Measurements from ENCODE around the gene U2AF1L4. TPM values are rescaled to one million over a fixed set of nuclear protein-coding genes. Genes with fewer than 3 reads are reported as not detected.
A peak's percentile ranks its signal among the peaks of the same experiment; 100 is the strongest.

The U2AF1L4 gene
- total RNA-seq, 1 donor from 2014 or later = 9.7 TPM

DNA sequence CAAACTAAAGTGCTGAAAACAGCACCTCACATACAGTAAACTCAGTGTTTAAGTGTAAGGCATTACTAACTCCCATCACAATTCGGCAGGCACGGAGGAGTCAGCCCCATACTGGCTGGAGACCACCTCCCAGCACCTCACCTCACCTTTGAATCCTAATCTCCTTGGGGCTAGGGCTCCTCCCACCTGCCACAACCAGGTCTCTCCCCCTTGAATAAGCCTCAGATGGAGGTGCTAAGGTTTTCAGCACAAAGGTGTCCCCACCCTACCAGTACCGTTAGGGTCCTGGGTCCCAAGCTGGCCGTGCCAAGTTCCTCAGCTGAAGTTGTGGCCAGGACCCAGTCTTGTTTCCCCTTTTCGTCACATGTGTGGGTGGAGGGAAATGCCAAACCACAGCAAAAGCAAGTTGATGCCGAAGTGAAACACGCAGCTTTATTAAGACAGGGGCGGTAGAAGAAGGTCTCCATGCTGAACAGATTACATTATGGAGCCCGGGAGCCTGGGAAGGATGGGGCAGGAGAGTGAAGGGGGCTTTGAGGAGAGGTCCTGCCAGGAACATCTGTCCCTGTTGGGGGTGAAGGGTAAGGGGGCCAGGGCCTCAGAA, 3.0 kb downstream of the U2AF1L4 start, which contains the start of gene IGFLR1:
Gene IGFLR1 (minus strand): TSS at position 332 of the 604 bp plus-strand sequence. CDS start 1,272 bp downstream, outside the sequence.
- no peak for DNase-seq (ENCODE audit: low read depth)

DNA sequence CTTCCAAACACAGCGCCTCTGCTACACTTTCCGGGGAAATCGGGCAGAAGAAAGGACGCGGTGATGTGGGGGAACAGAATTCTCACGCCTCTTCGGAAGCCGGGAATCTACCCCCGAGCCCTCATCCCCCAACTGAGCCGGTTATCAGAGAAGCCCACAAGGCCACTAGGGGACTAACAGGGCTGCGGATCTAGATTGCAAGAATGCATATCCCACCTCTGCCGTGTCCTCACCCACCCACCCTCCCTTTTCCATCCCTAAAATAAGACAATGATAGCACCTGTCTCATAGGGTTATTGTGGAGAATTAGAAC, 4.1 kb downstream of the U2AF1L4 start:
- peak; percentile 34 for DNase-seq (ENCODE audit: low read depth)

DNA sequence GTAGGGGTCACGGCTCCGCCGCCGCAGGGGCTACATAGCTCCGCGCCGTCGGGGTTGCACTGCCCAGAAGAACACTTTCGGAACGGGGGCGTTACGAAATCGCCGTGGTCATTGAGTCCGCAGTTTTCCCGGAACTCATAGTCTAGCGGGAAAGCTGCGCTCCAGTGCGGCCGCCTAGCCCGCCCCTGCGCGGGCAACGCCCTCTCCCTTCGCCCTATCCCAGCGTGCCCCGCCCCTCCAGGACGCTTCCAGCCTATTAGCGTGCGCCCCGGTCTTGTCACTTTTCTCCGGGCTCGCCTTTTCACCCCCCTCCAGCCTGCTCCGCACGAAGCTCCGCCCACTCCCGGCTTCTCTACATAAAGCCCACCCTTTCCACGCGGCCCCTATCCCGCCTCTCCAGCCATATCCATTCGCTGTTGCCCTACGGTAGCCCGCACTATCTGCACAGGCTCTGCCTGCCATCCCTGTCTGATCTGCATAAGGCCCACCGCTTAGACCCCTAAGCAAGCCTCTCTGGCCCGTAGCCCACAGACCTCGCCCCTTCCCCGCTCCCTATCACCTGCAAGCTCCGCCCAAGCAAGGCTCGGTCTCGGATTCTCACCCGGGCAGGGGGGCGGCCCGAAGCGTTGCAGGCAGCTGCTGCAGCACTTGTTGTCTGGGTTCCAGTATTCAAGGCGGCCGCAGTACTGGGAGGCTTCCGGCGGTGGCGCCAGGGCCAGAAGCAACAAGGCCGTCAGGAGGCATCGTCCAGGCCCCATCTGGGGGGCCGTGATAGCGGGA, 4.6 kb downstream of the U2AF1L4 start:
- DNase-seq (ENCODE audit: low read depth) = peak; percentile 98

DNA sequence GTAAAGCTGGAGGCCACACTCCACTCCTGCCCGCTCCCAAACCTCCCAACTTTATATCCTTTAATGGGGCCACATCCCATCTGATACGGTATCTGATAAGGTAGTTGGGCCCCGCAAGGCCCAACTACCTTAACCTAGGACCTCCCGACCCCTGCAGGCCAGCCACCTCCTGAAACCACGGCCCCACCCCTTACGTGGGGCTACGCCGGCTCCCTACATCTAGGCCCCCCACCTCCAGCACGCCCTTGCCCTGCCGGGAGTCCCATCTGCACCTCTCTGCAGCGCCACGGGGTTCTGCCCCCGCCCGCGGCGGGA, 5.2 kb downstream of the U2AF1L4 start:
- no peak for DNase-seq (ENCODE audit: low read depth)

DNA sequence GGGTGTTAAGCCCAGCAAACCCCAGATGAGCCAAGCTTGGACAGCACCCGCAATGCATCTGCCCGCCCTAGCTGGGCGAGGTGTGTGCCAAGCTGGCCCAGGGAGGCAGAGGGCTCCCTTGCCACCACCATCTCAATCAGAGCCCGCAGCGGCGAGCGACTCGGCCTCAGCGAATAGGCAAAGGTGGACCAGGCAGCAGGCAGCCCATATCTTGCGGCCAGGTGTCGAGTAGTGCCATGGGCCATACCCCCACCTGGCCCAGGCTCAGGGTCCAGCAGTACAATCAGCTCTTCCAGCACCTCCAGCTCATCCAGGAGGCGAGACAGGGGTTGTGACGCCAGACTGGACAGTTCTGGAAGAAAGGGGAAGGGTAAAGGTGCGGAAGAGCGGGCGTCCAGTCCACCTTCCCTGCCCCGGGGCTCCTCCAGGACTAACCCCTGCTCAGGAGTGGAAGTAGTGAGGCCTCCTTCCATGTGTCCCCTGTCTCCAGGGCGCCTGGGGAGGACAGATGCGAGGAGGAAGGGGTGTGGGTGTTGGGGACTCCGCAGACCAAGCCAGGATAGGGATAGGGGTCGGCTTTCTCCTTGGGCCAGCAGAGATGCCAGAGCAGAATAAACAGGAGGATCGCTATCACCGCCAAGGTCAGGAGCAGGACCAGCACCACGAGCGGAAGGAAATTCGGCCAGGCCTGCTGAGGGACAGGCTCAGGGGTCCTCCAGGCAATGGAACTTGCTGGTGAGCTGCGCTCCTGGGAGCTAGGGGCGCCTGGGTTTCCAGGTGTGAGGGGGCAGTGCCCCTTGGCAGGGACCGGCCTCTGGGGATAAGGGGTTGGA, 5.7 kb downstream of the U2AF1L4 start:
- DNase-seq (ENCODE audit: low read depth) = no peak

DNA sequence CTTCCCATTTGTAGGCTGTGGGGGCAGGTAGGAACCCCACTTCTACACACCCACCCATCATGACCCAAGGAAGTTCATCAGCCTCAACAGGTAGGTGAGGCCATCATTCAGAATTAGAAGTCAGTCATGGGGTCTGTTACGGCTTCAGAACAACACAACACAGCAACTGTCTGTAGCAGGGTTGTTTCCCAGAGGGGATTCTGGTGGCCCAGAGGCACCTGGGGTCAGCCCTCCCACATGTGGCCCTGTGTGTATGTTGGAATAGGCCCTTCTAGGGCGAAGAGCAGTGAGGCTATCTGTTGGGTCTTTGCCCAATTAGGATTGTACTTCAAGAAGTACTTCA, 6.4 kb downstream of the U2AF1L4 start:
- no peak for DNase-seq (ENCODE audit: low read depth)

DNA sequence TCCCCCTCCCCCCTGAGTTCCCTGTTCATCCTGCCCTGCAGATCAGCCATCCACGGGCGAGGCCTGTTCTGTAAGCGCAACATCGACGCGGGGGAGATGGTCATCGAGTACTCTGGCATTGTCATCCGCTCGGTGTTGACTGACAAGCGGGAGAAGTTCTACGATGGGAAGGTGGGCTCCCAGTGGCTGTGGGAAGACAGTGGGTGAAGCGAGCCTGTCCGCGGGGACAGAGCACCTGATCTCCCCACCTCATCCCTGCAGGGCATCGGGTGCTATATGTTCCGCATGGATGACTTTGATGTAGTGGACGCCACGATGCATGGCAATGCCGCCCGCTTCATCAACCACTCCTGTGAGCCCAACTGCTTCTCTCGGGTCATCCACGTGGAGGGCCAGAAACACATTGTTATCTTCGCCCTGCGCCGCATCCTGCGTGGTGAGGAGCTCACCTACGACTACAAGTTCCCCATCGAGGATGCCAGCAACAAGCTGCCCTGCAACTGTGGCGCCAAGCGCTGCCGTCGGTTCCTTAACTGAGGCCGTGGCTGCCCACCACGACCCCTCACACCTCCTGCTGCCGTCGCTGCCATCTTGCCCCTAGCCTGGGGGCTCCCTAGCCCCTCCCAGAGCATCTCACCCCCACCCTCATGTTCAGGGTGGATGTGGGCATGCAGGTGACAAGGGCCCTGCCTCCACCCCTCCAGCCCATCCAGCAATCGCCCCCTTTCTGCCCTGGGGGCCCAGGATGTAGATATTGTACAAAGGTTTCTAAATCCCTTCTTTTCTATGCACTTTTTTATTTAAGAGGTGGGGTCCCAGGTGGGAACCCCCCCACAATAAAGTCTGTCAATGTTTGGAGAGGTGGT, 7.0 kb downstream of the U2AF1L4 start:
- DNase-seq (ENCODE audit: low read depth) = no peak

DNA sequence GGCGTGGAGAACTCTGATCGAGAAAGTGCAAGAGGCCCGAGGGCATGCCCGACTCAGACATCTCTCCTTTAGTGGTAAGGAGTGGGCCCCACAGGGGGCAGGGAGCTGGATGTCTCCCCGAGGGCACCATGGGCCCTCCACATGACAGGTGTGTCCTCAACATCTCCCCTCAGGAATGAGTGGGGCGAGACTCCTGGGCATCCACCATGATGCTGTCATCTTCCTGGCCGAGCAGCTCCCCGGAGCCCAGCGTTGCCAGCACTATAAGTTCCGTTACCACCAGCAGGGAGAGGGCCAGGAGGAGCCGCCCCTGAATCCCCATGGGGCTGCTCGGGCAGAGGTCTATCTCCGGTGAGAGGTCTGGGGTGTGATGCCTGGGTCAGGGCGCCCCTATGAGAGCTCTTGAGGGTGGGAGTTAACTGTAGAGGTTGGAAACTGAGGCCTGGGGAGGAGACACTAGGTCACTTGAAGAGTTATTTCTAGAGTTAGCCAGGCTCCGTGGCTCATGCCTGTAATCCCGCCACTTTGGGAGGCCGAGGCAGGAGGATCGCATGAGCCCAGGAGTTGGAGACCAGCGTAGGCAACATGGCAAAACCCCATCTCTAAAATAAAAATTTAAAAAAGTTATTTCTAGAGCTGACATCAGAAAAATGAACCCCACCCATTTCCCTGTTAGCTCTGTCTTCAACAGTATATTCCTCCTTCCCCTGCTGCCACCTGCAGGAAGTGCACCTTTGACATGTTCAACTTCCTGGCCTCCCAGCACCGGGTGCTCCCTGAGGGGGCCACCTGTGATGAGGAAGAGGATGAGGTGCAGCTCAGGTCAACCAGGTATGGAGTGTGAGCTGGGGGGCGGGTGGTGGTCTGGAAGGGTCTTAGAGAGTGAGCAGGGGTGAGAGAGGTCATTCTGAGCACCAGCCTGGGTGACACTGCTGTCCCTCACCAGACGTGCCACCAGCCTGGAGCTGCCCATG, 8.0 kb downstream of the U2AF1L4 start:
- no peak for DNase-seq (ENCODE audit: low read depth)

DNA sequence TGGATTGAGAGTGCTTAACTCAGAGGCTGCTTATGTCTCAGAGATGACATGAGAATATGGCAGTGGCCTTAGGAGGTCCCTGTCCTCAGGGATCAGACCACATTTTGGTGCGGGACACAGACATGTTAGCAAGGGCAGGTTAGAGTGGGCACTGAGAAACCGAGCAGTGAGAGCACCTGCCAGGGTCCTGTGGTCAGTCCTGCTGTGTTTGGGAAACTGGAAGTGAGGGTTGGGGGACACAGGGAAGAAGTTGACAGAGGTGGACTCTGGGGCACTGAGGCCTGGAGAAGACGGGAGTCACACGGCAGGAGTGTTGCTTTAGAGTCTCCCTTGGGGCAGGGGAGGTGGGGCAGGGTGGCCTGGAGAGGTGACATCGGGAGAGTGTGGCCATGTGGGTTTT, 10.3 kb downstream of the U2AF1L4 start:
- DNase-seq (ENCODE audit: low read depth) = no peak

DNA sequence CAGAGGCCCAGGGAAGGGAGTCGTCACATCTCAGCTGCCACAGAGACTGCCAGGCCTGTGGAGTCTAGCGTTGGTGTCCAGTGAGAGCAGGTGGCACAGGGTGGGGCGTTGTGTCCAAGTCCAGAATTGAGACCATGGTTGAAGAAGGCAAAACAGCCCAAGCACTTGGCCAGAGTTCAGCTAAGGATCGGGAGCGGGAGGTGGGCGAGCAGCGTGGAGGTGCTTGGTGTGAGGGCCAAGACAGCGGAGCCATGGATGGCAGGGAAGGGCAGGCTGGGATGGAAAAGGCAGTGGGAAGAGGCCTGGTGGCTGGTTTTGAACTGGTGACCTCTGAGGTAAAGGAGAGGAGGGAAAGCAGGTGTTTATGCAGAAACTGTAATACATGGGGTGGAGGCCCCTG, 10.9 kb downstream of the U2AF1L4 start:
- DNase-seq (ENCODE audit: low read depth) = peak; percentile 38

DNA sequence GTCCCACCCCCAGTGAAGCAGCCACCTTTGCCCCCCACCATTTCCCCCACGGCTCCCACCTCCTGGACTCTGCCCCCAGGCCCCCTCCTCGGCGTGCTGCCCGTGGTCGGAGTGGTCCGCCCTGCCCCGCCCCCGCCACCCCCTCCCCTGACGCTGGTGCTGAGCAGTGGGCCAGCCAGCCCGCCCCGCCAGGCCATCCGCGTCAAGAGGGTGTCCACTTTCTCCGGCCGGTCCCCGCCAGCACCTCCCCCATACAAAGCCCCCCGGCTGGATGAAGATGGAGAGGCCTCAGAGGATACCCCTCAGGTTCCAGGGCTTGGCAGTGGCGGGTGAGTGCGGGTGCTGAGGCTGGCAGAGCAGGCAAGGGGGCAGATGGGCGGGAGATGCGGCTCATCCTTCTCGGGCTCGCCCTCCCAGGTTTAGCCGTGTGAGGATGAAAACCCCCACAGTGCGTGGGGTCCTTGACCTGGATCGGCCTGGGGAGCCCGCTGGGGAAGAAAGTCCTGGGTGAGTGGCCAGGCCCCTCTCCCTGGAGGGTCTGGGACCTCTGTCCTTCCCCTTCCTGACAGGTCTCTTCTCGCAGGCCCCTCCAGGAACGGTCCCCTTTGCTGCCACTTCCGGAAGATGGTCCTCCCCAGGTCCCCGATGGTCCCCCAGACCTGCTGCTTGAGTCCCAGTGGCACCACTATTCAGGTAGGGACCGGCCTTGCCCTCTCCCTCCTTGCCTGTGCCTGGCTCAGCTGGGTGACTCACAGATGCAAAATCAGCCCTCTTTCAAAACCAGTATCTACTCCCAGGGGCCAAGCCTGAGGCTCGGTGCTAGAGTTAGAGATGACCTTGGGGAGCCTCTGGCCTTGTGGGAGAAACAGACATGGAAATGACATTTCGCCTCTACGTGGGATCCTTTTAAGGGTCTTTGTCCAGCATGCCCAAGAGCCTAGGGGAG, 11.8 kb downstream of the U2AF1L4 start:
- DNase-seq (ENCODE audit: low read depth) = no peak

DNA sequence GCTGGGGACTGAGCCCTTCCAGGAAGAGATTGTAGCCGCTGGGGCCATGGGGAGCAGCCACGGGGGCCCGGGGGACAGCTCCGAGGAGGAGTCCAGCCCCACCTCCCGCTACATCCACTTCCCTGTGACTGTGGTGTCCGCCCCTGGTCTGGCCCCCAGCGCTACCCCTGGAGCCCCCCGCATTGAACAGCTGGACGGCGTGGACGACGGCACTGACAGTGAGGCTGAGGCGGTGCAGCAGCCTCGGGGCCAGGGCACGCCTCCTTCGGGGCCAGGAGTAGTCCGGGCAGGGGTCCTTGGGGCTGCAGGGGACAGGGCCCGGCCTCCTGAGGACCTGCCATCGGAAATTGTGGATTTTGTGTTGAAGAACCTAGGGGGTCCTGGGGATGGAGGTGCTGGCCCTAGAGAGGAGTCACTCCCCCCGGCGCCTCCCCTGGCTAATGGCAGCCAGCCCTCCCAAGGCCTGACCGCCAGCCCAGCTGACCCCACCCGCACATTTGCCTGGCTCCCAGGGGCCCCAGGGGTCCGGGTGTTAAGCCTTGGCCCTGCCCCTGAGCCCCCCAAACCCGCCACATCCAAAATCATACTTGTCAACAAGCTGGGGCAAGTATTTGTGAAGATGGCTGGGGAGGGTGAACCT, 12.6 kb downstream of the U2AF1L4 start:
- no peak for DNase-seq (ENCODE audit: low read depth)

DNA sequence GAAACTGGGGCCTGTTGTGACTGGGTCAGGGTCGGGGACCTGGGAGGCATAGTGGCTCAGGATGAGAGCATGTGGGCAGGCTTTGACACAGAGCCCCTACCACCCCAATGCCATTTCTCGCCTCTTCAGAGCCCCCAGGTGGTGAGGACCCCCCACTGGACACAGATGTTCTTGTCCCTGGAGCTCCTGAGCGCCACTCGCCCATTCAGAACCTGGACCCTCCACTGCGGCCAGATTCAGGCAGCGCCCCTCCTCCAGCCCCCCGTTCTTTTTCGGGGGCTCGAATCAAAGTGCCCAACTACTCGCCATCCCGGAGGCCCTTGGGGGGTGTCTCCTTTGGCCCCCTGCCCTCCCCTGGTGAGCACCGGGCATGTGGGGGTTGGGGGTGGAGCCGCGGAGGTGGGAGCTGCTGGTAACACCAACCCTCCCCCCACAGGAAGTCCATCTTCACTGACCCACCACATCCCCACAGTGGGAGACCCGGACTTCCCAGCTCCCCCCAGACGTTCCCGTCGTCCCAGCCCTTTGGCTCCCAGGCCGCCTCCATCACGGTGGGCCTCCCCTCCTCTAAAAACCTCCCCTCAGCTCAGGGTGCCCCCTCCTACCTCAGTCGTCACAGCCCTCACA, 13.3 kb downstream of the U2AF1L4 start:
- no peak for DNase-seq (ENCODE audit: low read depth)

DNA sequence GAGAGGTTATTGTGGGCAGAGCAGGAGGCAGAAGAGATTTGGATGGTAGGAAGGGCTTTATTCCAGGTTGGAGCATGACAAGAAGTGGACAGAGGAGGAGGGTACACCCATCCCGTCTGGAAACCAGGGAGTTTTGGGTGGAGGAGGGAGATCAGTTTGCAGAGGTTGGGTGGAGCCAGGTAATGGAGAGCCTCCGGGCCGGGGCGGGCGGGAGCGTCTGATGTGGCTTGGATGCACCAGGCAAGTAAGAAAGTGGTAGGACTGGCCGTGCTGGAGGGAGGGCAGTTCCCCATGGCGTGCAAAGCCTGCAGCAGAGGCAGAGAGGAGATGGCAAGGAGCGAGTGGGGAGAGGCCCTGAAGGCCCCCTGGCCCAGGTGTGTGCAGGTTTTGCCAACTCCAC, 13.9 kb downstream of the U2AF1L4 start:
- no peak for DNase-seq (ENCODE audit: low read depth)

DNA sequence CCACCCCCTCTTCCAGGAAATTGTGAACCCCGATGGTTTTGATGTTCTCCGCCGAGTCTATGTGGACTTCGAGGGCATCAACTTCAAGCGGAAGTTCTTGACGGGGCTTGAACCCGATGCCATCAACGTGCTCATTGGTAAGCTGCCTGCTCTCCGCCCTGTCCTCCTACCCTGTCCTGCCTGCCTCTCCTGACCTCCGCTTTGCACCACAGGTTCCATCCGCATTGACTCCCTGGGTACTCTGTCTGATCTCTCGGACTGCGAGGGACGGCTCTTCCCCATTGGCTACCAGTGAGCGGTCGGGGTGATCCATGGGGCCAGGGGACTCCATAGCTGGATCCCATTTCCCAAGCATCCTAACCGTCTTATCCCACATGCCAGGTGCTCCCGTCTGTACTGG, 14.9 kb downstream of the U2AF1L4 start:
- no peak for DNase-seq (ENCODE audit: low read depth)

DNA sequence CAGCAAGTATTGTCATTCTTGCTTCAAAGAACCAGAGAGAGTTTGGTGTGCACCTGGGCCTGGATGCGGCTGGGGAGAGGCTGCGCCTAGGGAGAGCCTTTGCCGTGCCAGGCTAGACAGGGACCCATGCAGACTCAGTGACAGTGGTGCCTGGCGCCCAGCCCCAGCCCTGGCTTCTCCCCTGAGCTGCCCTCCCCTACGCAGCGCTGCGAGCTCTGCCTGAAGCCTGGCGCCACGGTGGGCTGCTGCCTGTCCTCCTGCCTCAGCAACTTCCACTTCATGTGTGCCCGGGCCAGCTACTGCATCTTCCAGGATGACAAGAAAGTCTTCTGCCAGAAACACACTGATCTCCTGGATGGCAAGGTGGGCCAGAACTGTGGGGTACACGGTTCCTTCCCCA, 15.5 kb downstream of the U2AF1L4 start:
- no peak for DNase-seq (ENCODE audit: low read depth)

DNA sequence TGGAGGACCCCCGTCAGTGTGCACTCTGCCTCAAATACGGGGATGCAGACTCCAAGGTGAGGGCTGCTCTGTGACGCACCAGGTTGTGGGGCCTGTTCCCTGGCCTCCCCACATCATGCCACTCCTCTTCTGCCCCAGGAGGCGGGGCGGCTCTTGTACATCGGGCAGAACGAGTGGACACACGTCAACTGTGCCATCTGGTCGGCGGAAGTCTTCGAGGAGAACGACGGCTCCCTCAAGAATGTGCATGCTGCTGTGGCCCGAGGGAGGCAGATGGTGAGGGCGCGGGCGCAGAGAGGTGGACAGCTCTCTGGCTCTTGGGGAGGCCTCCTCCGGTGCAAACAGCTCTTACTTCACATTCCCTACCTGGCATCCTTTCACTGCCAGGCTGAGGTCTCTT, 16.2 kb downstream of the U2AF1L4 start:
- DNase-seq (ENCODE audit: low read depth) = no peak
